ENCODE results near the gene NECAB2. TPM values are rescaled to one million over a fixed set of nuclear protein-coding genes. Genes with fewer than 3 reads are reported as not detected.

NECAB2 gene
- total RNA-seq, 6 experiments from 2014 or later: 0.40 TPM; not detected in 5

DNA sequence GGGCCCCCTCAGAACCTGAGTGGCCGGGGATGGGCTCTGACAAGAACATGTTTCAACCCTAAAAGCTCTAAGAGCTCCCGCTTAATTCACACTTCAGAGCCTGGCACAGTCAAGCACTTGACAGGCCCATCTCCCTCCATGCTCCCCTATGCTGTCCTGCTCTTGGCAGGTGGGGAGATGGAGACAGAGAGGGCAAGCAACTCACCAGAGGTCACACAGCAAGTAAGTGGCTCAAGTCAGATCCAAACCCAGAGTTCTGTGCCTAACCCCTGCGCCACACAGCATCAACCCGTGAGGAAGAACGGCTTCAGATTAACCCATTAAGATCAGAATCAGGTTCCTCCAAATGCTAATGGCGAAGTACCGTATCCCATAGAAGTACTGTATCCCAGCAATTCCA lies 36.4 kb downstream of the NECAB2 start:
- no peaks in the 10 kb centered on the region for H3K4me1 Mint-ChIP-seq (ENCODE audit: low read depth)
- TF ChIP-seq CTCF (IDR thresholded peaks at IDR 0.05): no peak
- DNase-seq: no peak
- no peaks in the 10 kb centered on the region for H3K9me3 Mint-ChIP-seq
- H3K27me3 Mint-ChIP-seq (ENCODE audit: insufficient read depth): peaks cover 43% of the 10 kb centered on the region
- no peak overlapping the region for H3K4me3 Mint-ChIP-seq
- H3K36me3 Mint-ChIP-seq (ENCODE audit: low read depth): no peaks in the 10 kb centered on the region
- no peak overlapping the region for H3K27ac Mint-ChIP-seq

GRCh38 chr16:84005391-84005790 lies 37.3 kb downstream of the NECAB2 start:
- TF ChIP-seq CTCF (IDR thresholded peaks at IDR 0.05): no peak
- H3K4me1 Mint-ChIP-seq (ENCODE audit: low read depth): no peaks in the 10 kb centered on the region
- no peaks in the 10 kb centered on the region for H3K36me3 Mint-ChIP-seq (ENCODE audit: low read depth)
- H3K4me3 Mint-ChIP-seq: no peak overlapping the region
- H3K27me3 Mint-ChIP-seq (ENCODE audit: insufficient read depth): peaks cover 41% of the 10 kb centered on the region
- no peak overlapping the region for H3K27ac Mint-ChIP-seq
- no peaks in the 10 kb centered on the region for H3K9me3 Mint-ChIP-seq
- no peak for DNase-seq

GRCh38 chr16:84007520-84007919 lies 39.5 kb downstream of the NECAB2 start:
- H3K4me1 Mint-ChIP-seq (ENCODE audit: low read depth): no peaks in the 10 kb centered on the region
- H3K36me3 Mint-ChIP-seq (ENCODE audit: low read depth): no peaks in the 10 kb centered on the region
- no peak overlapping the region for H3K27ac Mint-ChIP-seq
- H3K9me3 Mint-ChIP-seq: no peaks in the 10 kb centered on the region
- TF ChIP-seq CTCF (IDR thresholded peaks at IDR 0.05): no peak
- H3K4me3 Mint-ChIP-seq: no peak overlapping the region
- no peak for DNase-seq
- H3K27me3 Mint-ChIP-seq (ENCODE audit: insufficient read depth): peaks cover 33% of the 10 kb centered on the region

GRCh38 chr16:84007965-84008364 lies 39.9 kb downstream of the NECAB2 start:
- H3K27ac Mint-ChIP-seq: no peak overlapping the region
- no peaks in the 10 kb centered on the region for H3K9me3 Mint-ChIP-seq
- no peak for DNase-seq
- H3K36me3 Mint-ChIP-seq (ENCODE audit: low read depth): no peaks in the 10 kb centered on the region
- H3K4me1 Mint-ChIP-seq (ENCODE audit: low read depth): no peaks in the 10 kb centered on the region
- TF ChIP-seq CTCF (IDR thresholded peaks at IDR 0.05): no peak
- H3K4me3 Mint-ChIP-seq: no peak overlapping the region
- H3K27me3 Mint-ChIP-seq (ENCODE audit: insufficient read depth): peaks cover 30% of the 10 kb centered on the region

GRCh38 chr16:84009282-84009681 lies 41.2 kb downstream of the NECAB2 start:
- Mint-ChIP-seq H3K4me3 (no peak overlapping the region), H3K27me3 (ENCODE audit: insufficient read depth) (peaks cover 22% of the 10 kb centered on the region), H3K36me3 (ENCODE audit: low read depth) (no peaks in the 10 kb centered on the region), H3K27ac (no peak overlapping the region), H3K9me3 (no peaks in the 10 kb centered on the region), H3K4me1 (ENCODE audit: low read depth) (no peaks in the 10 kb centered on the region)
- no peak for TF ChIP-seq CTCF (IDR thresholded peaks at IDR 0.05)
- DNase-seq: no peak

Data from HFFc6 (cell line).